IMR-90 (cell line): ENCODE data around the gene FOXN3. TPM values are rescaled to one million over a fixed set of nuclear protein-coding genes. Genes with fewer than 3 reads are reported as not detected.
A peak's percentile ranks its signal among the peaks of the same experiment; 100 is the strongest.

Source experiments
- ATAC-seq: fragments of 200-7000 bp; cut with Tn5 transposase; 2 replicates; pipeline ENCODE4 v1.9.1; 2020; ENCODE audit warnings: low read depth, mild to moderate bottlenecking, moderate library complexity
- BruUV-seq: library from RNA; stranded (reverse); fragments of 400-500 nt; replicated peaks from 2 replicates; lab custom pipeline; 2021; lab: Mats Ljungman, UMichigan
- CTCF ChIA-PET: fragments of 300-600 bp; formaldehyde crosslinking; extraction: SDS; loops from one replicate; lab custom pipeline; 2021; ENCODE audit warnings: antibody characterized with exemption; lab: Yijun Ruan, JAX
- POLR2A ChIA-PET: fragments of 300-600 bp; sonication (Branson Sonifier 250); formaldehyde crosslinking; loops from one replicate; lab custom pipeline; 2022; ENCODE audit warnings: antibody characterized with exemption; ENCODE audit not compliant: unreplicated experiment; lab: Charles Lee
- DNase-seq: peaks from one replicate; pipeline ENCODE4 v3.0.0; 2013
- H2AFZ ChIP-seq: replicated peaks from 2 replicates; pipeline ENCODE3; 2013; ENCODE audit warnings: low read length, mild to moderate bottlenecking; ENCODE audit not compliant: poor library complexity
- H2AK5ac ChIP-seq: 2 replicates; pipeline ENCODE4 v1.6.1; 2013; ENCODE audit warnings: low read depth, low read length, inconsistent platforms
- H2AK9ac ChIP-seq: replicated peaks from 2 replicates; pipeline ENCODE3; 2013; ENCODE audit warnings: mild to moderate bottlenecking, low read depth, low read length, moderate library complexity; ENCODE audit not compliant: poor library complexity
- H2BK120ac ChIP-seq: 2 replicates; pipeline ENCODE4 v1.6.1; 2013; ENCODE audit warnings: low read depth, low read length, inconsistent platforms
- H2BK15ac ChIP-seq: 3 replicates; pipeline ENCODE4 v1.6.1; 2013; ENCODE audit warnings: low read depth, low read length, inconsistent platforms
- H2BK20ac ChIP-seq: 2 replicates; pipeline ENCODE4 v1.6.1; 2013; ENCODE audit warnings: low read depth, mild to moderate bottlenecking, inconsistent platforms, low read length, moderate library complexity
- H2BK5ac ChIP-seq: 2 replicates; pipeline ENCODE4 v1.6.1; 2013; ENCODE audit warnings: mild to moderate bottlenecking, low read depth, low read length, inconsistent platforms; ENCODE audit not compliant: poor library complexity, severe bottlenecking
- H3K14ac ChIP-seq: replicated peaks from 2 replicates; pipeline ENCODE4 v1.6.1; 2013; ENCODE audit warnings: low read depth, low read length, inconsistent platforms
- H3K18ac ChIP-seq: 2 replicates; pipeline ENCODE4 v1.6.1; 2013; ENCODE audit warnings: low read depth, low read length, control low read depth
- H3K23ac ChIP-seq: 2 replicates; pipeline ENCODE4 v1.6.1; 2013; ENCODE audit warnings: low read depth, low read length, inconsistent platforms
- H3K27ac ChIP-seq: 2 replicates; pipeline ENCODE4 v1.5.1; 2013; ENCODE audit warnings: mild to moderate bottlenecking, control low read depth, low read length; ENCODE audit not compliant: insufficient read depth
- H3K27me3 ChIP-seq: 2 replicates; pipeline ENCODE4 v1.6.1; 2013; ENCODE audit warnings: low read length; ENCODE audit not compliant: control insufficient read depth, insufficient read depth
- H3K36me3 ChIP-seq: 2 replicates; pipeline ENCODE4 v1.6.1; 2013; ENCODE audit warnings: low read length, mixed read lengths; ENCODE audit not compliant: control insufficient read depth, insufficient read depth
- H3K4ac ChIP-seq: 2 replicates; pipeline ENCODE4 v1.6.1; 2013; ENCODE audit warnings: low read depth, low read length, inconsistent platforms
- H3K4me1 ChIP-seq: 2 replicates; pipeline ENCODE4 v1.6.1; 2013; ENCODE audit warnings: low read length, mixed read lengths; ENCODE audit not compliant: control insufficient read depth, insufficient read depth
- H3K4me2 ChIP-seq: 2 replicates; pipeline ENCODE4 v1.6.1; 2013; ENCODE audit warnings: low read depth, mild to moderate bottlenecking, control low read depth, low read length, moderate library complexity
- H3K4me3 ChIP-seq: 2 replicates; pipeline ENCODE4 v1.5.1; 2013; ENCODE audit warnings: low read depth, mild to moderate bottlenecking, control low read depth, low read length, moderate library complexity; ENCODE audit not compliant: insufficient read depth
- H3K56ac ChIP-seq: 2 replicates; pipeline ENCODE4 v1.6.1; 2013; ENCODE audit warnings: low read length, inconsistent platforms; ENCODE audit not compliant: insufficient read depth; ENCODE audit errors: extremely low read depth
- H3K79me1 ChIP-seq, 2 experiments: 2 replicates each; pipeline ENCODE4 v1.6.1; 2013; ENCODE audit warnings: low read length in 2 of 2, inconsistent platforms in 1 of 2, low read depth in 1 of 2
- H3K9ac ChIP-seq: 2 replicates; pipeline ENCODE4 v1.6.1; 2013; ENCODE audit warnings: low read depth, low read length, control low read depth
- H3K9me1 ChIP-seq: 2 replicates; pipeline ENCODE4 v1.6.1; 2013; ENCODE audit warnings: low read length, inconsistent platforms; ENCODE audit not compliant: insufficient read depth
- H3K9me3 ChIP-seq: 2 replicates; pipeline ENCODE4 v1.6.1; 2013; ENCODE audit warnings: low read length; ENCODE audit not compliant: control insufficient read depth, insufficient read depth
- H4K20me1 ChIP-seq: 2 replicates; pipeline ENCODE4 v1.6.1; 2013; ENCODE audit warnings: low read length, inconsistent platforms; ENCODE audit not compliant: insufficient read depth
- H4K5ac ChIP-seq: 2 replicates; pipeline ENCODE4 v1.6.1; 2013; ENCODE audit warnings: mild to moderate bottlenecking, low read depth, low read length, control low read depth
- H4K8ac ChIP-seq, 2 experiments: 2 replicates each; pipeline ENCODE4 v1.6.1; 2013; ENCODE audit warnings: low read depth in 2 of 2, low read length in 2 of 2, control low read depth in 1 of 2, inconsistent platforms in 1 of 2
- H4K91ac ChIP-seq: 2 replicates; pipeline ENCODE4 v1.6.1; 2013; ENCODE audit warnings: low read depth, low read length, inconsistent platforms; ENCODE audit not compliant: insufficient read depth
- CEBPB ChIP-seq: IDR thresholded peaks from 2 replicates; pipeline ENCODE4 v1.6.1; 2012; ENCODE audit warnings: low read depth, low read length, improper control_type of control experiment
- FOS ChIP-seq: fragments of 150-350 bp; IDR thresholded peaks from 2 replicates; pipeline ENCODE4 v1.6.1; 2016; ENCODE audit warnings: low read depth, low read length
- MXI1 ChIP-seq: IDR thresholded peaks from 2 replicates; pipeline ENCODE4 v1.6.1; 2012; ENCODE audit warnings: low read depth, mild to moderate bottlenecking, low read length, moderate library complexity, borderline replicate concordance
- SMC3 ChIP-seq: fragments of 150-350 bp; IDR thresholded peaks from 2 replicates; pipeline ENCODE4 v1.6.1; 2016; ENCODE audit warnings: low read depth, mild to moderate bottlenecking, antibody characterized with exemption, low read length, moderate library complexity
- WGBS, 2 experiments: methylation state at CpG; one replicate each; pipeline versions ENCODE4 v1.1.5 to v1.1.7; 2013; ENCODE audit warnings: missing lambda C conversion rate in 2 of 2; ENCODE audit not compliant: insufficient read length in 1 of 2; ENCODE audit errors: extremely low coverage in 2 of 2; 5-methylcytosine and 5-hydroxymethylcytosine counted together
- dilution Hi-C: fragments of 300-500 bp; cut with HindIII; formaldehyde crosslinking; loops from one replicate; pipeline ENCODE4 v1.14.3; 2018; ENCODE audit warnings: low sequenced_read_pairs; ENCODE audit not compliant: unreplicated experiment
- in situ Hi-C: fragments of 300-500 bp; cut with MboI; formaldehyde crosslinking; loops from 3 replicates; pipeline ENCODE4 v1.14.3; 2019; ENCODE audit warnings: low sequenced_read_pairs, inconsistent platforms, mixed read lengths
- intact Hi-C: fragments of 100-400 bp; cut with micrococcal nuclease; formaldehyde crosslinking; loops from 2 replicates; pipeline ENCODE4 v1.10.0; 2022
- polyA plus RNA-seq, 3 experiments: library from polyadenylated mRNA; depleted of rRNA; stranded (reverse); fragments of >200 nt; gene quantifications; 2 replicates each; pipeline ENCODE4 v1.2.3, GENCODE V29; 2012; ENCODE audit warnings: low replicate concordance in 1 of 3
- total RNA-seq: library from RNA; depleted of rRNA; stranded (reverse); fragments of >200 nt; gene quantifications from 2 replicates; pipeline ENCODE4 v1.2.3, GENCODE V29; 2012

FOXN3 gene
- total and polyA plus RNA-seq, 2 of the 4 experiments (the other 2 are of a cell fraction): 22.6 to 33.7 TPM

GRCh38 chr14:89339158-89339557, 77.9 kb downstream of the FOXN3 start:
- Histone ChIP-seq H3K4me2 (no peak overlapping the region; the same call in 1 of the 2 replicates), H3K9me1 (peaks cover 14% of the 10 kb centered on the region), H2BK120ac (peak overlapping the region; percentile 29), H3K56ac (peak overlapping the region; percentile 16; the same call in 1 of the 2 replicates), H4K91ac (peak overlapping the region; percentile 72), H2AK5ac (peak overlapping the region; percentile 36), H3K4ac (peak overlapping the region; percentile 49), H4K20me1 (peaks cover 2% of the 10 kb centered on the region), H2AK9ac (peak overlapping the region; percentile 60), H2BK5ac (peak overlapping the region; percentile 59), H4K5ac (no peak overlapping the region; the same call in 1 of the 2 replicates), H3K14ac (0 out of 2 replicates have a peak overlapping the region, but pooled peaks have one; percentile 14), H4K8ac (peak overlapping the region; percentile 24 to 32; a peak in 1 of 4 replicates), H3K79me1 (peaks cover 37 to 56% of the 10 kb centered on the region in 2 experiments), H3K4me3 (no peak overlapping the region), H3K23ac (peak overlapping the region; percentile 1; the same call in 1 of the 2 replicates), H2BK15ac (0 out of 3 replicates have a peak overlapping the region, but pooled peaks have one; percentile 26), H3K9ac (peak overlapping the region; percentile 12; the same call in 1 of the 2 replicates), H3K9me3 (no peaks in the 10 kb centered on the region), H3K27me3 (no peaks in the 10 kb centered on the region), H2BK20ac (peak overlapping the region; percentile 5; the same call in 1 of the 2 replicates), H3K4me1 (peaks cover 23% of the 10 kb centered on the region), H3K27ac (peak overlapping the region; percentile 88), H3K18ac (peak overlapping the region; percentile 47; the same call in 1 of the 2 replicates), H2AFZ (peak overlapping the region; percentile 52), H3K36me3 (peaks cover 2% of the 10 kb centered on the region)
- dilution Hi-C loops (no loop called here), in situ Hi-C loops (no loop called here), intact Hi-C loops (no loop called here)
- DNase-seq: no peak
- TF ChIP-seq MXI1: no peak
- TF ChIP-seq CEBPB: no peak
- TF ChIP-seq FOS: no peak
- no peak for TF ChIP-seq SMC3
- ATAC-seq: no peak
- WGBS, 2 experiments: 91% methylated on average over 5 of the region's 9 CpGs; no CpG with 5 or more reads in 1 of the 2 experiments
- CTCF ChIA-PET: interaction anchor here (0.8 kb wide), 1 partner anchor 9 kb away, joined by 3 read pairs; no protein-coding TSS in a partner anchor
- POLR2A ChIA-PET: interaction anchor here (0.6 kb wide), 1 partner anchor 31 kb away, joined by 5 read pairs; no protein-coding TSS in a partner anchor
- BruUV-seq: no TSS peak
